H1 (cell line): ENCODE measurements around the gene PKD1. TPM values are rescaled to one million over a fixed set of nuclear protein-coding genes. Genes with fewer than 3 reads are reported as not detected.

Experiments used
- CTCF ChIA-PET: fragments of 300-600 bp; sonication (Branson Sonifier 250); formaldehyde crosslinking; loops from one replicate; lab custom pipeline; 2021; ENCODE audit not compliant: partially characterized antibody; lab: Charles Lee
- POLR2A ChIA-PET: fragments of 300-600 bp; sonication (Branson Sonifier 250); formaldehyde crosslinking; loops from one replicate; lab custom pipeline; 2021; ENCODE audit warnings: inconsistent platforms; ENCODE audit not compliant: partially characterized antibody; lab: Charles Lee
- DNase-seq, 2 experiments: peaks; one replicate each; pipeline versions ENCODE4 v3.0.0 to v3.0.0-alpha.2; 2010 to 2022; ENCODE audit warnings: low spot score in 2 of 2, low read depth in 1 of 2, mixed read lengths in 1 of 2
- FAIRE-seq: peaks from 2 replicates; lab custom pipeline; 2011; peaks lifted over from hg19 to GRCh38; lab: Jason Lieb, UNC
- H2AFZ ChIP-seq: 2 replicates; pipeline ENCODE4 v1.8.1; 2012; ENCODE audit warnings: low read length, inconsistent platforms
- H2AK5ac ChIP-seq: 2 replicates; pipeline ENCODE4 v1.6.1; 2013; ENCODE audit warnings: low read depth, low read length
- H2BK120ac ChIP-seq: replicated peaks from 2 replicates; pipeline ENCODE3; 2013; ENCODE audit warnings: low read depth, low read length, inconsistent platforms
- H2BK12ac ChIP-seq: 2 replicates; pipeline ENCODE4 v1.6.1; 2013; ENCODE audit warnings: low read depth, low read length
- H2BK15ac ChIP-seq: 2 replicates; pipeline ENCODE4 v1.6.1; 2013; ENCODE audit warnings: low read length
- H2BK20ac ChIP-seq: 2 replicates; pipeline ENCODE4 v1.6.1; 2013; ENCODE audit warnings: low read length
- H2BK5ac ChIP-seq: 2 replicates; pipeline ENCODE4 v1.6.1; 2013; ENCODE audit warnings: low read depth, low read length
- H3K14ac ChIP-seq: 2 replicates; pipeline ENCODE4 v1.6.1; 2013; ENCODE audit warnings: inconsistent platforms; ENCODE audit not compliant: insufficient read length
- H3K18ac ChIP-seq: 2 replicates; pipeline ENCODE4 v1.6.1; 2013; ENCODE audit warnings: low read length; ENCODE audit errors: extremely low read depth
- H3K23ac ChIP-seq: 2 replicates; pipeline ENCODE4 v1.6.1; 2013; ENCODE audit warnings: inconsistent platforms; ENCODE audit not compliant: insufficient read length
- H3K23me2 ChIP-seq: 2 replicates; pipeline ENCODE4 v1.6.1; 2013; ENCODE audit warnings: low read depth, low read length
- H3K27ac ChIP-seq: 2 replicates; pipeline ENCODE4 v1.6.1; 2011; ENCODE audit warnings: low read depth, low read length, inconsistent platforms
- H3K27me3 ChIP-seq, 4 experiments: replicated peaks in 1 of 4; 1 replicate in 1 of 4; 2 replicates in 3 of 4; pipeline versions ENCODE4 v1.6.1 to v1.8.1; 2011 to 2013; ENCODE audit warnings: low read length in 3 of 4, mild to moderate bottlenecking in 3 of 4, inconsistent platforms in 2 of 4, mixed read lengths in 2 of 4, moderate library complexity in 1 of 4; ENCODE audit not compliant: control insufficient read depth in 3 of 4, insufficient read depth in 3 of 4; ENCODE audit errors: extremely low read depth in 1 of 4
- H3K36me3 ChIP-seq, 4 experiments: 2 replicates each; pipeline versions ENCODE4 v1.6.1 to v1.8.1; 2011 to 2013; ENCODE audit warnings: mild to moderate bottlenecking in 4 of 4, low read length in 3 of 4, moderate library complexity in 2 of 4, control low read depth in 1 of 4, inconsistent platforms in 1 of 4; ENCODE audit not compliant: insufficient read depth in 4 of 4, control insufficient read depth in 2 of 4
- H3K4ac ChIP-seq: replicated peaks from 2 replicates; pipeline ENCODE3; 2013; ENCODE audit warnings: low read length, low read depth, mixed read lengths, inconsistent platforms; ENCODE audit not compliant: insufficient read length
- H3K4me1 ChIP-seq, 4 experiments: replicated peaks in 1 of 4; 1 replicate in 1 of 4; 2 replicates in 3 of 4; pipeline versions ENCODE4 v1.6.1 to v1.8.1; 2011 to 2013; ENCODE audit warnings: low read length in 3 of 4, inconsistent platforms in 2 of 4, mixed read lengths in 1 of 4; ENCODE audit not compliant: insufficient read depth in 4 of 4, control insufficient read depth in 3 of 4
- H3K4me2 ChIP-seq, 2 experiments: 2 replicates each; pipeline versions ENCODE4 v1.6.1 to v1.8.1; 2011 to 2013; ENCODE audit warnings: low read depth in 2 of 2, low read length in 2 of 2, control low read depth in 1 of 2, inconsistent platforms in 1 of 2, mild to moderate bottlenecking in 1 of 2; ENCODE audit not compliant: insufficient read depth in 1 of 2
- H3K4me3 ChIP-seq, 4 experiments: fragments of 200-600, 300-600 bp in 1 of 4; sonication (generic), shearing (Covaris generic), sonication (Bioruptor Twin) in 1 of 4; 2 replicates each; pipeline versions ENCODE4 v1.5.1 to v1.8.1; 2011 to 2016; ENCODE audit warnings: low read length in 4 of 4, low read depth in 3 of 4, control low read depth in 2 of 4, inconsistent platforms in 2 of 4, mild to moderate bottlenecking in 2 of 4, mixed read lengths in 1 of 4, moderate library complexity in 1 of 4; ENCODE audit not compliant: insufficient read depth in 2 of 4; ENCODE audit errors: extremely low read depth in 1 of 4
- H3K56ac ChIP-seq: replicated peaks from 2 replicates; pipeline ENCODE3; 2013; ENCODE audit warnings: low read depth, mild to moderate bottlenecking, mixed read lengths, low read length, inconsistent platforms; ENCODE audit not compliant: insufficient read length
- H3K79me1 ChIP-seq: 2 replicates; pipeline ENCODE4 v1.6.1; 2013; ENCODE audit warnings: low read depth, low read length, control low read depth
- H3K79me2 ChIP-seq, 2 experiments: 2 replicates each; pipeline versions ENCODE4 v1.6.1 to v1.8.1; 2012 to 2013; ENCODE audit warnings: low read length in 2 of 2, mild to moderate bottlenecking in 2 of 2, inconsistent platforms in 1 of 2; ENCODE audit not compliant: insufficient read depth in 2 of 2, control insufficient read depth in 1 of 2
- H3K9ac ChIP-seq, 4 experiments: replicated peaks in 1 of 4; 1 replicate in 1 of 4; 2 replicates in 3 of 4; pipeline versions ENCODE4 v1.6.1 to v1.8.1; 2011 to 2013; ENCODE audit warnings: low read depth in 3 of 4, low read length in 3 of 4, control low read depth in 2 of 4, mild to moderate bottlenecking in 2 of 4, moderate library complexity in 2 of 4, inconsistent platforms in 1 of 4; ENCODE audit errors: extremely low read depth in 1 of 4
- H3K9me3 ChIP-seq, 2 experiments: 2 replicates each; pipeline versions ENCODE4 v1.6.1 to v1.8.1; 2012 to 2013; ENCODE audit warnings: mild to moderate bottlenecking in 2 of 2, moderate library complexity in 2 of 2, control low read depth in 1 of 2, inconsistent platforms in 1 of 2, low read depth in 1 of 2, low read length in 1 of 2, mixed read lengths in 1 of 2; ENCODE audit not compliant: insufficient read depth in 2 of 2
- H4K20me1 ChIP-seq, 2 experiments: replicated peaks in 1 of 2; 2 replicates each; pipeline versions ENCODE3 to v1.8.1; 2011 to 2013; ENCODE audit warnings: inconsistent platforms in 2 of 2, low read length in 2 of 2, mild to moderate bottlenecking in 1 of 2; ENCODE audit not compliant: insufficient read depth in 2 of 2, control insufficient read depth in 1 of 2
- H4K5ac ChIP-seq: 2 replicates; pipeline ENCODE4 v1.6.1; 2013; ENCODE audit warnings: low read length, low read depth, mixed read lengths, inconsistent platforms; ENCODE audit not compliant: insufficient read length
- H4K8ac ChIP-seq: 2 replicates; pipeline ENCODE4 v1.8.0; 2013; ENCODE audit warnings: mild to moderate bottlenecking, moderate library complexity, low read length, inconsistent platforms; ENCODE audit not compliant: insufficient read depth; ENCODE audit errors: extremely low read depth
- H4K91ac ChIP-seq: replicated peaks from 2 replicates; pipeline ENCODE3; 2013; ENCODE audit warnings: low read length, mixed read lengths, inconsistent platforms; ENCODE audit not compliant: insufficient read length
- BRCA1 ChIP-seq: IDR thresholded peaks from 2 replicates; pipeline ENCODE4 v1.6.1; 2012; ENCODE audit warnings: low read depth, low read length, improper control_type of control experiment
- CBX5 ChIP-seq: fragments of 300-800, 300-1000 bp; sonication (generic); IDR thresholded peaks from 2 replicates; pipeline ENCODE4 v1.7.1; 2016; ENCODE audit warnings: antibody characterized with exemption, low read length, low read depth
- CBX8 ChIP-seq: fragments of 300-800, 300-1000 bp; sonication (generic); IDR thresholded peaks from 2 replicates; pipeline ENCODE4 v1.7.1; 2016; ENCODE audit warnings: low read depth, low read length, borderline replicate concordance
- CHD2 ChIP-seq: IDR thresholded peaks from 2 replicates; pipeline ENCODE4 v1.6.1; 2012; ENCODE audit warnings: low read length, improper control_type of control experiment
- HDAC2 ChIP-seq, 2 experiments: fragments of 300-600 bp in 1 of 2; sonication (generic) in 1 of 2; IDR thresholded peaks; 2 replicates each; pipeline ENCODE4 v1.6.1; 2011 to 2012; ENCODE audit warnings: low read depth in 2 of 2, low read length in 2 of 2, mild to moderate bottlenecking in 2 of 2, moderate library complexity in 2 of 2, borderline replicate concordance in 1 of 2, inconsistent platforms in 1 of 2
- RBBP5 ChIP-seq: IDR thresholded peaks from 2 replicates; pipeline ENCODE4 v1.7.1; 2012; ENCODE audit warnings: low read depth, mild to moderate bottlenecking, inconsistent platforms, low read length, moderate library complexity, borderline replicate concordance
- SIN3A ChIP-seq, 2 experiments: IDR thresholded peaks in 1 of 2; conservative IDR thresholded peaks in 1 of 2; 2 replicates each; pipeline ENCODE4 v1.6.1; 2011 to 2012; ENCODE audit warnings: low read length in 2 of 2, improper control_type of control experiment in 1 of 2, low read depth in 1 of 2, mild to moderate bottlenecking in 1 of 2
- SIRT6 ChIP-seq: IDR thresholded peaks from one replicate; pipeline ENCODE4 v1.7.1; 2012; ENCODE audit warnings: low read length, inconsistent platforms
- SP2 ChIP-seq: IDR thresholded peaks from 2 replicates; pipeline ENCODE4 v1.6.1; 2012; ENCODE audit warnings: mild to moderate bottlenecking, low read length, inconsistent platforms
- SP4 ChIP-seq: IDR thresholded peaks from 2 replicates; pipeline ENCODE4 v1.6.1; 2012; ENCODE audit warnings: low read length, inconsistent platforms
- YY1 ChIP-seq: IDR thresholded peaks from 2 replicates; pipeline ENCODE4 v1.6.1; 2011; ENCODE audit warnings: low read depth, mild to moderate bottlenecking, low read length
- WGBS, 2 experiments: shearing (Covaris generic) in 1 of 2; methylation state at CpG; one replicate each; pipeline versions ENCODE4 v1.1.6 to v1.1.7; 2013 to 2015; ENCODE audit warnings: low lambda C conversion rate in 2 of 2, mixed read lengths in 2 of 2, inconsistent platforms in 1 of 2, low coverage in 1 of 2, missing lambda C conversion rate in 1 of 2; ENCODE audit not compliant: insufficient replicate concordance in 2 of 2, insufficient coverage in 1 of 2, insufficient read length in 1 of 2; ENCODE audit errors: extremely low coverage in 1 of 2, missing lambda C conversion rate in 1 of 2; 5-methylcytosine and 5-hydroxymethylcytosine counted together
- polyA plus RNA-seq, 7 experiments: library from polyadenylated mRNA; depleted of rRNA in 3 of 7; stranded (reverse) in 5 of 7; unstranded in 2 of 7; fragments of >200 nt in 5 of 7; fragments of 200-250 nt in 2 of 7; gene quantifications; 1 replicate in 5 of 7; 2 replicates in 1 of 7; 4 replicates in 1 of 7; pipeline versions ENCODE4 v1.2.1 to v1.2.3, GENCODE V29; 2011 to 2013; ENCODE audit warnings: missing spikeins in 2 of 7, mixed read lengths in 2 of 7
- total RNA-seq: library from RNA; stranded (reverse); fragmentation: NEBNext Ultra II Directional; extraction: Animal tissue kit (Norgen Biotek cat#: 25700); gene quantifications from 2 replicates; pipeline ENCODE4 v1.2.1, GENCODE V29; 2021
- TF ChIP-seq, protein P1 (sequence below): IDR thresholded peaks from 2 replicates; pipeline ENCODE4 v1.6.1; 2012; ENCODE audit warnings: low read length, inconsistent platforms

The PKD1 gene
- total and polyA plus RNA-seq, 2 of the 8 experiments (the other 6 are each of a cell fraction or from before 2014, with no cell fraction given), result 40.6 to 52.7 TPM

DNA sequence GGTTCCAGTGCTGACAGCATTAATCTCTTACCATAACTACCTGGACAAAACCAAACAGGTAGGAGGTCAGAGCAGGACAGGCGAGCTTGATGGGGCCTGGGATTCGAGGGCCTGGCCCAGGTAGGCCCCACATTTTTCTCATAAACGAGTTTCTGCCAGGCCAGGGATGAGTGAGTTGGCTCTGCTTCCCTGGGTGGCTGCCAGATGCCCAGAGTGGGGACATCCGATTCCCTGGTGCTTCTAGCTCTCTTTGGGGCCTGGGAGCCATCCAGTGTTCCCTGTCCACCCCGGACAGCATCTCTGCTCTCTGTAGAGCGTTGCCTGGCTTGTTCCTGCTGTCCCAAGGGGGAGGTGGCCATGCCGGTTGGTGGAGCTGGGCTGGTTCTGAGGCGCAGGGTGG lies 62.8 kb downstream of the PKD1 start:
- Histone ChIP-seq H2AK5ac (no peak overlapping the region), H2BK120ac (no peak overlapping the region), H2AFZ (no peak overlapping the region), H3K23ac (no peak overlapping the region), H3K9me3 (no peaks in the 10 kb centered on the region), H3K27ac (no peak overlapping the region), H4K5ac (no peak overlapping the region), H4K8ac (no peak overlapping the region), H3K4me1 (no peaks in the 10 kb centered on the region), H2BK20ac (no peak overlapping the region), H3K23me2 (no peaks in the 10 kb centered on the region), H3K79me2 (no peaks in the 10 kb centered on the region), H3K56ac (no peak overlapping the region), H3K4me3 (no peak overlapping the region), H3K4me2 (no peak overlapping the region), H3K79me1 (no peaks in the 10 kb centered on the region), H3K27me3 (no peaks in the 10 kb centered on the region), H3K9ac (no peak overlapping the region), H2BK15ac (no peak overlapping the region), H4K91ac (no peak overlapping the region), H2BK5ac (no peak overlapping the region), H3K18ac (no peak overlapping the region), H2BK12ac (no peak overlapping the region), H3K36me3 (peaks cover 2 to 8% (median 4%) of the 10 kb centered on the region in 4 experiments; a peak in 3 of 8 replicates), H3K4ac (no peak overlapping the region), H3K14ac (no peak overlapping the region), H4K20me1 (peaks cover 0 to 11% of the 10 kb centered on the region in 2 experiments)
- FAIRE-seq (no peak), DNase-seq (no peak)
- POLR2A ChIA-PET, result interaction anchor here (0.9 to 2.9 kb wide), 7 partner anchors 10 to 80 kb away, joined by 3 to 12 read pairs (median 5); no protein-coding TSS in a partner anchor
- WGBS, 2 experiments, result 90% methylated on average over 8 of the region's 8 CpGs; no CpG with 5 or more reads in 1 of the 2 experiments
- CTCF ChIA-PET, result interaction anchor here (0.8 to 3.5 kb wide), 12 partner anchors 10 to 67 kb away, joined by 3 to 14 read pairs (median 5); no protein-coding TSS in a partner anchor
- TF ChIP-seq SIN3A (conservative IDR thresholded peaks at IDR 0.05 in 1 of 2, IDR thresholded peaks at IDR 0.05 in 1 of 2; ENCODE audit: low read depth in 1 of 2, low read length in 2 of 2) (no peak), CBX8 (no peak), YY1 (no peak), RBBP5 (no peak), CBX5 (no peak), HDAC2 (IDR thresholded peaks at IDR 0.05; ENCODE audit: borderline replicate concordance in 1 of 2, low read depth in 2 of 2, low read length in 2 of 2) (no peak), SP2 (no peak), SP4 (no peak), CHD2 (no peak), BRCA1 (no peak), SIRT6 (no peak)
- TF ChIP-seq, protein P1, sequence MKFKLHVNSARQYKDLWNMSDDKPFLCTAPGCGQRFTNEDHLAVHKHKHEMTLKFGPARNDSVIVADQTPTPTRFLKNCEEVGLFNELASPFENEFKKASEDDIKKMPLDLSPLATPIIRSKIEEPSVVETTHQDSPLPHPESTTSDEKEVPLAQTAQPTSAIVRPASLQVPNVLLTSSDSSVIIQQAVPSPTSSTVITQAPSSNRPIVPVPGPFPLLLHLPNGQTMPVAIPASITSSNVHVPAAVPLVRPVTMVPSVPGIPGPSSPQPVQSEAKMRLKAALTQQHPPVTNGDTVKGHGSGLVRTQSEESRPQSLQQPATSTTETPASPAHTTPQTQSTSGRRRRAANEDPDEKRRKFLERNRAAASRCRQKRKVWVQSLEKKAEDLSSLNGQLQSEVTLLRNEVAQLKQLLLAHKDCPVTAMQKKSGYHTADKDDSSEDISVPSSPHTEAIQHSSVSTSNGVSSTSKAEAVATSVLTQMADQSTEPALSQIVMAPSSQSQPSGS, result no peak
